SHP77 treated with DMSO at 0.1 percent for 48 hours (cell line): ENCODE measurements around the gene NADK2.

ENCODE experiments used
- DNase-seq: peaks from one replicate; lab custom pipeline; 2025; lab: John Stamatoyannopoulos, UW

The NADK2 gene

DNA sequence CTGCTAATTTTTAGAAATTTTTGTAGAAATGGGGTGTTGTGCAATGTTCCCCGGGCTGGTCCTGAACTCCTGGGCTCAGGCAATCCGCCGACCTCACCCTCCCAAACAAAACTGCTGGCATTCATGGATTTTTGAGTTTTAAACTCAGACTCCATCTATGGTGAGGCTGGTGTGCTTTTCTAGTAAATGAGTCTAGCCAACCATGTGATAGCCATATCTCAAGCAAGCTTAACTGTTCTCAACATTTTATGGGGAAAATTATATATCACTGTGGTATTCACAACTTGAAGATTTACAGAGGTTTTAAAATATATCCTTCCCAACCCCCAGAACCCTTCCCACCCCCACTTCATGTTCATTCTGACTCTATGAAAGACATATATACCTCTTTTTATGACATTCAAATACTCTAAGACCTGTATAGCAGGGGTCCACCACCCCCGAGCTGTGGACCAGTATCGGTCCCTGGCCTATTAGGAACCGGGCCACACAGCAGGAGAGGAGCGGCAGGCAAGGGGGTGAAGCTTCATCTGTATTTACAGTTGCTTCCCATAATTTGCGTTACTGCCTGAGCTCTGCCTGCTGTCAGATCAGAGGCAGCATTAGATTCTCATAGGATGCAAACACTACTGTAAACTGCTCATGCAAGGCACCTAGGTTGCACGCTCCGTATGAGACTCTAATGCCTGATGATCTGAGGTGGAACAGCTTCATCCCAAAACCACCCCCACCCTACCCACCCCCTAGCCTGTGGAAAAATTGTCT is 4.5 kb upstream of the NADK2 start:
- DNase-seq: no peak

DNA sequence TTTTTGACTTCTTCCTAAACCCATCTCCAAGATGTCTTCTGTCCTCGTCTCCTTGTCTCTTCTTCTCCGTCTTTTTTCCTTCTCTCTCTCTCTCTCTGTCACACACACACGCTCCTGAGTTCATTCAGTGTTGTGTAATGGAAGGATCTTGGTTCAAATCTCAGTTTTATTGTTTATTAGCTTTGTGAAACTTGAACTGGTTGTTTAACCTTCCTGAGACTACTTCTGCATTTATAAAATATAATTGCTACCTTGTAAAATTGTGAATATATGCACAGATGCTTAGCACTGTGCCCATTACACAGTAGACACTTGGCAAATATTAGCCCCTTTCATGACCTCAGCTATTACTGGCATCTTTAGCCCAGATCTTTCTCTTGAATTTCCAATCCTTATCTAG is 2.4 kb upstream of the NADK2 start:
- no peak for DNase-seq

DNA sequence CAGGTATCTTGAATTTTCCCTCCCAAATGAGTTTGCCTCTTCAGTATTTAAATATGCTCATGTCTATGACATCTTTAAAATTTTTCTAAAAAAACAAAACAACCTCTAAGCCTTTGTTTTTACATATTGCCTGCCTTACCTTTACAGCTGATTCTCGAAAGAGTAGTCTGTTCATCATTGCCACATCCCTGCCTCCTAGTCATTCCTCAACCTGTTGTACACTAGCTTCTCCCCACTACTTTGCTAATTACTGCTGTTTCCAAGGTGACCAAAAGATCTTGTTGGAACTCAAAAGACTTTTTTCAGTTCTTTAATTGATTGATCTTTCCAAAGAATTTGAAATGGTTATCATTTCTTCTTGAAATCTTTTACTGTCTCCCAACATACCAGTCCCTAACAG is 1.9 kb upstream of the NADK2 start:
- no peak for DNase-seq

DNA sequence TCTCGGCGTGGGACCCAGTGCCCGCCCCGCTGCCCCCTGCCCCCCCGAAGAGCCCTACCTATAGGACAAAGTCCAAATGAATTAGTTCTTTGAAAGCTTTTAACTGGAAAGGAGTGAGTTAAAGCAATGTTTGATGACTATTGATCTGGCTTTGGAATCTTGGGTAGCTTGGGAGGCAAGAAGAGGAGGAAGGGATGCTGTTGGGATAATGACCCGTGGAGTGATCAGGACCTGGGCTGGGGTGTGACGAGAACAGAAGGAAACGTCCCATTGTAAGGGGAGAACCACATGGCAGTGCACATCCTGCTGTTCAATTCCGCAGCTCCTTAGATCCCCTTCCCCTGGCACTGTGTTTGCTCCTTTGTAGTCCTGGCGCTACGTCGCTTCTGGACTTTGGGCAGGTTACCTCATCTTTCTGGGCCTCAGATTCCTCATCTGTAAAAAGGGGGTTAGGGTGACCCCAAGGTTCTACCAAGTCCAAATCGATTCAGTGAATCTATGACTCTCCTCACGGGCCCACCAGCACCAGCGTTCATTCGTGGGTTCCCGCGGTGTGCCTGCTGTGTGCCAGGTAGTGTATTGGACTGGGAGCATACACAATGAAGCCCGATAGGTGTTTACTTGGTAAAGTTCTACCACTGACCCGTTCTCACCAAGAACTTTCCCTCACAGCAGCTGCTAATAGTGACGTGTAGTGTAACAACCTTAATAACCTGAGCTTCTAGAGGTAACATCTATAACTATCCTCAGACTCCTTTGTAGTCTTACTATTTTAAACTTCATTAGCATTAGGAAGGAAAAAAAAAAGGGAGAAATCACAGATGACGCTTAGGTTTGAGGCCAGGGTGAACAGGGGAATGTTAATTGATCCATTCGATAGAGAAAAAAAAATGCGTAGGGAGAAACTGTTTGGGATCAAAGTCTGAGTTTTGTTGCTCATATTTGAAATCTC is 1.1 kb upstream of the NADK2 start:
- no peak for DNase-seq

DNA sequence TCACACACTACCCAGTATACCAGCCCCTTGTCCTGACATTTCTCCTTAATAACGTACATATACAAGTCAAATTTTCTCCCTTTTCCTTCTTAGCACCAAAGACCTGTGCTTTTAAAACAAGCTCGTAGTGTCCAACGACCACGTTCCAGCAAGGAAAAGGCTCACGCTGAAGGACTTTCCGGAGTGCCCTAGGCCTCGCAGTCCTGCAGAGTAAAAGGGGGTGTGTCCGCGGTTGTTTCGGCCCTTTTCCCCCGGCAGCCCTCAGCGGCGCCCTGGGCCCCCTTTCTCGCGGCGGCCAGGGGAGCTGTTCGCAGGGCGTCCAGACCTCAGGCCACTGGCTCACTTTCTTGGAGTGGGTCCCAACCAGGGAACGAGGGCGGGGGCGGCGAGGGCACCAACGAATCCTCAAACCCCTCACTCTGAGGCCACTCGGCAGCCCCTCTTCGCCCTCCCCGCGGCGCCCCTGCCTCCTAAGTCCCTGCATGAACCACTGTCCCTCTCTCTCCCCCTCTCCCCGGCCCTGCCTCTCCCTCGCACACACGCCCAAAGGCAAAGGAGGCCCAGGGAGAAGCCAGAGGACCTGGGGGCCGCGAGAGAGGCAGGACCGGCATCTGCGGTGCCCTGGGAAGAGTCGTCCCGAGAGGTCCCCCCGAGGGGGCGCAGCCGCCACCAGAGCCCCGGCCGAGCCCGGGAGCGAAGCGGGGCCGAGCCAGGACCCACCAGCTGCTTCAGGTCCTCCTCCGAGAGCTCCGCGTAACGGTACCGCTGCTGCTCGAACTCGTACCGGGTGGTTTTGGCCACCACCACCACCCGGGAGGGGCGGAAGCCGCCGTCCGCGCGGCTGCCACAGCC is 720 bp downstream of the NADK2 start:
- DNase-seq: peak; percentile 49

DNA sequence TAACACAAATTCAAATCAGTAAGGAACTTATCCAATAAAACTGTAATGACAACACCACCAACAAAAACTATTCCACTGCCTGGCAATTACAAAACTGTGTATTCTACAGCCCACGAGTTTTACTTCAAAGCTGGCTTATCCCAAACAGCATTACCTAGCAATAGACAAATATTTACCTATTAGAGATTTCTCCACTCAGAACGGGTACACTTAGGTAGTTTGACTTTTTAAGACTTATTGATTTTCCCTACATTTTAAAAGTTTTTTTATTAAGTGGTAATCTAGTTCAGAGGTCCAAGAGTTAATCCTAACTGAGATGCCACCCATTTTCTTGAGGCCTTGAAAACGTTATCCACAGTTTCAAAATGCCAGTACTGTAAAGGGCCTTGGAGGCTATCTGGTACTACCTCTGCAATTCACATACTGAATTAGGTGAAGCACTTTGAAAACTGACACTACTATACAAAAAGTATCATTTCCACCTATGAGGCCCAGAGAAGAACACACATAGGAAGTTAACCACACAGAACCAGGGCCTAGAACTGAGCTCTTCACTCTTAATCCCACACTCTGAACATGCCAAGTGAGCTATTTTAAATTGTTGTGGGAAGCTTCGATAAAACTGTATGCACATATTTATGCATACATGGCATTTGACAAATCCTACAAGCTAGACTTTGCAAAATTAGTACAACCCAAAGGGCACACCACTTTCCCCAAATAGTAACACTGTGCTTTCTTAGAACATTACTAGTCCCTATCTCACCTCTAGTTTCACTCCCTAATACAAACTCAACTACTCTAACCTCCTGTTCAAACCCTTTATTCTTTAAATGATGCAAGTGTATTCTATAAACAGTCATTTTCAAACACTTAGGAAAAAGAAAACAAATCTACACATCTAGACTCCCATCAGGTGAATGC is 2.1 kb downstream of the NADK2 start:
- no peak for DNase-seq

DNA sequence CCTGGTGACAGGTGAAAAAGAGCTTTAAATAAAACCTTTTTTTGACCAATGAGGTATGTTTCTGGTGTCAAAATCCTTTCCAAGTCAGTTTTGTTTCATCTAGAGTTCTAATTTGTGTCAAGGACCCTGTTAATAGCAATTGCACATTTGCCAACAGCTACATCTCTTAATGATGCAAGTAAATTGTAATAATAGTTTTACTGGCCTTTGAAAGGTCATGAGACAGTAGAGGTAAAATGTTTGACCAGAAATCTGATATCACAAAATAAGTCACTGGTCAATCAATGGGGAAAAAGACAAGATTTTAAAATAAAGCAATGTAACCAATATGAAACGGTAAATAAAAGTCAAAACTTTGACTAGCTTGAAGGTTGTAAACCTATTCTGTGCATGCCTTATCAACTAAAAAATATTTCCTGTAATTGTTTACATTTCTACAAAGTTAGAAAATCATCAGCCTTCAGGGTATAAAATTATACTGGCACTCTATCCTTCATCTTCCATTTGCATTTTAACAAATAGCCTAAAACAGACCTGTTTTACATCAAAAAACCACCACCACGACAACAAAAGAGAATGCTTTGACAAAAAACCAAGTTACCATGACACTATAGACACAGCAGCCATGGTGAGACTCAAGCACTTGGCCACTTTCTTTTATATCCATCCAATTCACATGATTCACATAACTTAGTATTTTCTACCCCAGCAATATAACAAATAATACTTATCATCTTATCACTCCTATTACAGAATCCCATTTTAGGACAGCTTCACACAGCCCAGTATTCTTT is 3.0 kb downstream of the NADK2 start:
- no peak for DNase-seq

DNA sequence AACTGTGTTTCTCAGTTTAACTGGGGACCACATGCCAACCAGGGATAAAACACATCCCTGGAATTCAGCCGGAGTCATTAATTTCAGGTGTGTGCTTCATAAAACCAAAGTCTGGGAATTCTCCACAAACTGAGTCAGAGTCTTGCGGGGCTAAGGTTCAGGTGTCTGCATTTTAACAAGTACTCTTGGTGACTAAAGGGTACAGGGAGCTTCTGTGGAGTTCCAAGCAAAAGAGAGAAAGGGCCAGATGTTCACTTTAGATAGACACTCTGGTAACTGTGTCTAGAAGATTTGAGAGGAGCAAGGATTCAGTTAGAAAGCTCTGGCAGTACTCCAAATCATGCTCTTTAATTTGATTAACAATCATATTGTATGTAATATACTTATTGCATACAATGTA is 4.0 kb downstream of the NADK2 start:
- no peak for DNase-seq

DNA sequence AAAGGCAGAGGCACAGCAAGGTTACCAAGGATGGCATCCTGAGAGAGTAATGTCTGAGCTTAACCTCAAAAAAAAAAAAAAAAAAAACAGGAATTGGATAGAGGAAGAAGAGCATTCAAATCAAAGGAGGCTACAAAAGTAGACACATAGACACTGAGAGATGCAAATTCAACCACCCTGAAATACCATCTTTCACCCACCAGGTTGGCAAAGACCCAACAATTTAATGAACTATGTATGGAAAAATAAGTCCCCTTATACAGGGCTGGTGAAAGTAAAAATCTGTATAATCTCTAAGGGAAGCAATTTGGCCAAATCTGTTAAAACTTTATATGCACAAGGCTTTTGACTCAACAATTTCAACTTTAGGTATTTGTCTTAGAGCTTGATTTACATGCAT is 4.9 kb downstream of the NADK2 start:
- no peak for DNase-seq

DNA sequence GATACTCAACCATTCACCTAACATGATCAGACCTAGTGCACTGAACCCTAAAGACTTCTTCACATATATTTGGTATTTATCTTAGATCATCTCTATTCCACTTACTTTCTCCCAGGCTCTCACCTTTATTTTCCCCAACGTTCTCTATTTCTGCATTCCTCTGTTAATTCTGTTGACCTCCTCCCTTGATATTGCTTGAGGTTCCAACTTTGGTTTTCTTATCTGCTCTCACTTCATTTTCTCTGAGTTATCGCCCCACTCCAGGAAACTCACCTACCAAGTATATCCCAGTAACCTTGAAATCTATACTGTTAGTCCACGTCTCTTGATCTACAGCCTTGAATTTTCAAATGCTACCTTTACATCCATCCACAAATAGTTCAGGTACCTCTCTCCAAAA is 9.2 kb downstream of the NADK2 start:
- no peak for DNase-seq

DNA sequence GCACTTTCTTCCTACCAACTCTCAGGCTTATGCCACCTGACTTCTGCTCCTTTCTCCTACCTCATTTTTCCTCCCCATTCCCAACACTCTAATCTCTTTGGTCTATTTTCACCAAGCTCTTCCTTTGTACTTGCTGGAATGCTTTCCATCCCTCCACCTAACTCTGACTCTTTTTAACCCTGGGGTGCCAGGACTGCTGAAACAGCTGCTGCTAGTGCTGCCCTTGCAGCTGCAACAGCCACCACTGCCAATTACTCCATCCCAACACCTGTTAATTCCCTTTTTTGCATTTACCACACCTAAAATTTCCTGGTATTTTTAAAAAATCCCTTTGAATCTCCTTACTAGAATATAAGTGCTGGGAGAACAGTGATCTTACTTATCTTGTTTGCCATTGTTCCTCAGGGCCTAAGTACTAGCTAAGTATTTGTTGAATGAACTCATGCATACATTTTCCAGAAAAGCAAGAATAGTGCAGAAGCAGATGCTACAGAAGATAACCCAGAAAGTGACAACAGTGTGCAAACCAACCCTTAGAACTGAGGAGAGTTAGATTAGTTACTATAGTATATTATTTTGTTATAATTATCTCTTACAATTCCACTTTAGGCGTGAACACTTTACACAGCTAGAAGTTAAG is 11.5 kb downstream of the NADK2 start:
- DNase-seq: no peak

DNA sequence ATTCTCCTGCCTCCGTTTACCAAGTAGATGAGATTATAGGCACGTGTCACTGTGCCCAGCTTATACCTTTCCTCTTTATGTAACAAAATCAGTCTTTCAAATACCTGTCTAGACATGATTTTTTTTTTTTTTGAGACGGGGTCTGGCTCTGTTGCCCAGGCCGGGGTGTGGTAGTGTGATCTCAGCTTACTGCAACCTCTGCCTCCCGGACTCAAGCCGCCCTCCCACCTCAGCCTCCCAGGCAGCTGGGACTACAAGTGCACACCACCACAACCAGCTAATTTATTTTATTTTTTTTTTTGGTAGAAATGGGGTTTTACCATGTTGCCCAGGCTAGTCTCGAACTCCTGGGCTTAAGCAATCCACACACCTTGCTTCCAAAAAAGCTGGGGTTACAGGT is 13.2 kb downstream of the NADK2 start:
- no peak for DNase-seq

DNA sequence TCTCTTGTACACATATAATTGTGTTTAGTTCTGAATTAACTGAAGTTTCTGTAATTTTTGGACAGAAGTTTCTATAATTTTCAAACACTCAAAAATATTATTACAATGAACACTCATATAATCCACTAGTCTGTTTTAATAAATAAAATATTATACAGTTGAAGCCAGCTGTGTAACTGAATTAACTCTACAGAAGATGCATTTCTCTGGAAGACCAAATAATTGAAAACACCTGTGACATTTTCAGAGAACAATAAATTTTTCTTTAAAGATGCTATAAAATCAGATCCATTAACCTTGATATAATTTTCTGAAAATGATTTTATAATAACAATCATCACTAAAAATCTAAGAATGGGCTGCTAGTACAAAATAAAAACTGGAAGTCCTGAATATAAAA is 14.7 kb downstream of the NADK2 start:
- no peak for DNase-seq

DNA sequence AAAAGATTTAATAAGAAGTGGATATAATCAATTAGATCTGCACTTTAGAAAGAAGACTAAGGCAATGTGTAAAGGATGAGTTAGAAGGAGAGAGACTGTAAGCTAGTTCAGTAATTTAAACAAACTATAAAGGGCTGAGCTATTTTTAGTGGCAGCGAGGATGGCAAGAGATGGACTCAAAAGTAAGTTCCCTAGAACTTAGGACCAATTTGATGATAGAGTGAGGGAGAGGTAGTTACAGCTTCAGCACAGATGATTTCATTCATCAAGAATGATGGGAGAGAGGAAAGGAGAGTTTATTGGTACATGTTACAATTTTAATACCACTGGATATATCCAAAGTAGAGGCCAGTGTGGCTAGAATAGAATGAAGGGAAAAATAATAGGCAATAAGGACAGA is 19.1 kb downstream of the NADK2 start:
- no peak for DNase-seq

DNA sequence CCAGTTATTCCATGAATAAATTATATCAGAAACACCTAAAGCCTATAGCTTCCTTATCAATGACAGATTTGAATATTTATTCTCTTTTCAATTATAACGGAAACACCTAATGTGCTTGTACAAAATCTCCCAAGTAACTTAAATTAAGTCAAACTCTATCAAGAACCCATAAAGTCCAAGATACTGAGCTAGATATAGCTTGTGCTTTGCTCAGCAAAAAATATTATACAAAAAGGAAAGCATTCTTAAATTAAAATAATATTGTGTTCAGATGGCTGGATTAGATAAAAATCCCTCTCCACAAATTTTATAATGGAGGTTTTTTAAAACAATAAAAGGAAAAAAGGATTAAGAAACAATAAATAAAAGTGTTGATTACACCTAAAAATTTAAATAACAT is 23.7 kb downstream of the NADK2 start:
- no peak for DNase-seq

DNA sequence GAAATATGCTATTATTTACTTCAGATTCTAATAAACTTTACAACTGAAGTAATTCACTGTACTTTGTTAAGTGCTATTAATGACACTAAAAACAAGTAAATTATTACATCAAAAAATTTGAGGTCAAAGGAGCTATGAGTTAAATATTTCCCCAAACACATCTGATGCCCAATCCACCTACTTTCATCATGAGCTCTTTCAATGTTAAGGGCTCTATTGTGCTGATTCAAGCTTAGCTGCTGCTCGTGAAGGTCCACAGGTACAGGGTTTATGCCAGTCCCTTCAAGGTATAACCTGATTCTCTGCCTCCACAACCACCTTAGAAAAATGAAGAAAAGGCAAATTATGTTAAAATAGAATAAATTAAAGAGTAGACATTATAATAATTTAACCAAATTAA is 24.2 kb downstream of the NADK2 start:
- no peak for DNase-seq

DNA sequence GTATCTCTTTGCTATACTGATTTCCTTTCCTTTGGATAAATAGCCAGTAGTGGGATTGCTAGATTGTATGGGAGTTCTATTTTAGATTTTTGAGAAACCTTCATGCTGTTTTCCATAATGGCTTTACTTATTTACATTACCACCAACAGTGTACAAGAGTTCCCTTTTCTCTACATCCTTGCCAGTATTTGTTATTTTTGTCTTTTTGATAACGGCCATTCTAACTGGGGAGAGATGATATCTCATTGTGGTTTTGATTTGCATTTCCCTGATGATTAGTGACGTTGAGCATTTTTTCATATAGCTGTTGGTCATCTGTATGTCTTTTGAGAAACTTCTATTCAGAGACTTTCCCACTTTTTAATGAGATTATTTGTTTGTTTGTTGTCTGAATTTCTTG is 25.8 kb downstream of the NADK2 start:
- no peak for DNase-seq

DNA sequence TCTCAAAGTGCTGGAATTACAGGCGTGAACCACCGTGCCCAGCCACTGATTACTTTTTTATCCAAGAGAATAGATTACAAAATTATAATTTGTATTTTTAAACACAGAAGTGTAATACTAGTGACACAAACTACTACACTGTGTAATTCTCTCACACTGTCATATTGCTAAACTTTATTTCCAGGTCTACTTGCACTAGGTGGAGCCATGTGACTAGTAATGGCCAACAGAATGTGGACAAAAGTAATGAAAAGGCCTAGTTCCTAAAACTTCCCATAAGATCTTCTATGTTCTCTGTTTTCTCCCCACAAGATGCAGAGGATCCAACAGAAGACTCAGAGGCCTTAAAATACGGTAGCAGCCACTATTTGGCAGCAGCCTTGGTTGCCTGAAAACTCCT is 27.3 kb downstream of the NADK2 start:
- no peak for DNase-seq

DNA sequence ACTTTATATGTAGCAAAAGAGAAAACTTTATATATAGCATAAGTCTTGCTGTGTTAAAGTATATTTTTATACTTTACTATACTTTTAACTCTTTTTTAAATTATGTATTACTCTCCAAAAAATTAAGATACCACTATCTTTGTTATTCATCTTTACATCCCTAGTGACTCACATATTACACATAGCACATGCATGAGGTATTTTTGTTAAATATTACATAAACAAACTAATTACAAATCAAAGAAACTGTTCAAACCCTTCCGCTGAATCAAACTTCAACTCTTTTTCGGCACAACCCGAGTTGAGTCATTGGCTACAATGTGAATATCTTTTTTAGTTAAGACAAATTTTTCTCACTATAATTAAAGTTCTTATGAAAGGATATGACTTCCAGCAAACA is 32.1 kb downstream of the NADK2 start:
- no peak for DNase-seq

DNA sequence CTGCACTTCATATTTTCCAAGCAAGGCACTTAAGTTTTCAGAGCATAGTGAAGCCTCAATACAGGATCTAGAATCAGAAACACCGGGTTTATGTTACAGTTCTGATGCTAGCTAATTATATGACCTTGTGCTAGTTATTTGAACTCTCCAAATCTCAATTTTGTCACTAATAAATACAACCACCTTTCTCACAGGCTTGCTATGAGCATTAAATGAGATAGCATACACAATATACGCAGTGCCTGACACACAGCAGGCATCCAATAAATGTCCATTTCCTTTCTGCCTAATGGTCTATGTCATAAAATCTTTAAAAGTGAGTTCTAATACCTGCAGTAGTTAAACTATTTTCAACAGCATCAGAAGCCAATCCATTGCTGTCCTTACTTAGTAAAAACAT is 32.9 kb downstream of the NADK2 start:
- DNase-seq: no peak
